NOMO-1 (cell line): Measurements from ENCODE around the gene AP1AR.

Experiments used
- DNase-seq, 2 experiments: peaks; one replicate each; lab custom pipeline; 2025; ENCODE audit not compliant: unreplicated experiment in 2 of 2; lab: John Stamatoyannopoulos, UW

Gene AP1AR

GRCh38 chr4:112219826-112220366 lies 11.7 kb upstream of the AP1AR start:
- no peak for DNase-seq

GRCh38 chr4:112222219-112222955 lies 9.2 kb upstream of the AP1AR start:
- DNase-seq, result no peak

- DNase-seq, result no peak
These were observed 6.4 kb upstream of the AP1AR start for GRCh38 chr4:112225157-112225556.

- peak; percentile 96 to 97 for DNase-seq
These were observed 458 bp upstream of the AP1AR start for GRCh38 chr4:112230879-112231778.

GRCh38 chr4:112234952-112235609 lies 3.5 kb downstream of the AP1AR start:
- DNase-seq, result peak; percentile 20 to 55

- DNase-seq, result no peak
These were observed 4.5 kb downstream of the AP1AR start for GRCh38 chr4:112236040-112236439.

- no peak for DNase-seq
These were observed 7.2 kb downstream of the AP1AR start for GRCh38 chr4:112238833-112239232.

- no peak for DNase-seq
These were observed 13.8 kb downstream of the AP1AR start for GRCh38 chr4:112245383-112245782.

GRCh38 chr4:112247021-112247420 lies 15.4 kb downstream of the AP1AR start:
- DNase-seq, result no peak

GRCh38 chr4:112251019-112251643 lies 19.5 kb downstream of the AP1AR start:
- DNase-seq, result no peak

GRCh38 chr4:112252234-112252633 lies 20.6 kb downstream of the AP1AR start:
- DNase-seq, result no peak

- peak; percentile 51 to 54 for DNase-seq
These were observed 21.9 kb downstream of the AP1AR start for GRCh38 chr4:112253382-112254000.

GRCh38 chr4:112257098-112257497 lies 25.5 kb downstream of the AP1AR start:
- no peak for DNase-seq

- DNase-seq, result peak in 1 of 2 experiments; percentile 14
These were observed 35.2 kb downstream of the AP1AR start for GRCh38 chr4:112266823-112267222.

GRCh38 chr4:112270051-112270450 lies 38.5 kb downstream of the AP1AR start:
- DNase-seq, result no peak

GRCh38 chr4:112270640-112271421 lies 39.2 kb downstream of the AP1AR start:
- peak in 1 of 2 experiments; percentile 11 for DNase-seq

GRCh38 chr4:112272292-112272691 lies 40.7 kb downstream of the AP1AR start:
- DNase-seq, result no peak

GRCh38 chr4:112274959-112275358 lies 43.4 kb downstream of the AP1AR start:
- DNase-seq, result no peak

GRCh38 chr4:112276113-112276512 lies 44.5 kb downstream of the AP1AR start:
- no peak for DNase-seq
